GM21515 (cell line): Measurements from ENCODE around the gene AUP1.
"Not testable (repeated sequence)": the region's sequence is repeated elsewhere in the genome, so short reads cannot be mapped to it uniquely, and the experiment has no call there.

Source experiments
- ATAC-seq: cut with Tn5 transposase; IDR thresholded peaks from one replicate; pipeline ENCODE4 v1.9.1; 2021; ENCODE audit not compliant: unreplicated experiment

AUP1 gene

DNA sequence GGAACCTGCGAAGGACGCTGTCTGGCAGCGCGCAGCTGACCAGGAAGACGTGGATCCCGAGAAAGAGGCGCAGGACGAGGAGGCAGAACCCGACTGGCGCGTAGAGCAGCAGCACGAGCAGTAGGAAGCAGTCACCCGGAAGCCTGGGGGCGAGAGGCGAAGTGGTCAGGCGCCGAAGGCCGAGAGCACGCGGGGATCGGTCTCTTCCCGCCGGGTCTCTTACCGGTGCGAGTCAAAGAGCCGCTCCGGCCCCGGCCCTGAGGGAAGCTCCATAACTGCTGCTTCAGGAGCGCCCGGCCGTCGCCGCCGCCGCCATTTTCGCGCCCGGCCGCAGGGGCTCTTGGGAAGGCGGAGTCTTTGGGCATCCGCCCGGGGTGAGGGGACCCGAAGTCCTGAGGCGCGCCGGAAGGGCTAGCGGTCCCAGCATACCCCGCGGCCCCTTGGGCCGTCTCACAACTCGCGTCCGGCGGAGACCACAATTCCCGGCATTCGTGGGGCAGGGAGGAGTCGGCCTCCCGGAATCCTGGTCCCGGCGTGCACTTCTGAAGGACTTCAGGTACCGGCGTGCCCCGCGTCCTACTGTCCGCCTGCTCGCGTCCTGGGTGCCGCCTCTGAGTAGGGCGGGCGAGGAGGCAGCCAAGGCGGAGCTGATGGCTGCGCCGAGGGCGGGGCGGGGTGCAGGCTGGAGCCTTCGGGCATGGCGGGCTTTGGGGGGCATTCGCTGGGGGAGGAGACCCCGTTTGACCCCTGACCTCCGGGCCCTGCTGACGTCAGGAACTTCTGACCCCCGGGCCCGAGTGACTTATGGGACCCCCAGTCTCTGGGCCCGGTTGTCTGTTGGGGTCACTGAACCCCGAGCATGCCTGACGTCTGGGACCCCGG is at the start of gene AUP1, which contains the start of gene HTRA2:
TSS of gene AUP1 (minus strand) at position 350 of the 882 bp plus-strand sequence. CDS start at position 273, 77 bp downstream.
TSS of gene HTRA2 (plus strand) at position 577 of the 882 bp plus-strand sequence. CDS start at position 651, 74 bp downstream.
- peak; percentile 76 for ATAC-seq

DNA sequence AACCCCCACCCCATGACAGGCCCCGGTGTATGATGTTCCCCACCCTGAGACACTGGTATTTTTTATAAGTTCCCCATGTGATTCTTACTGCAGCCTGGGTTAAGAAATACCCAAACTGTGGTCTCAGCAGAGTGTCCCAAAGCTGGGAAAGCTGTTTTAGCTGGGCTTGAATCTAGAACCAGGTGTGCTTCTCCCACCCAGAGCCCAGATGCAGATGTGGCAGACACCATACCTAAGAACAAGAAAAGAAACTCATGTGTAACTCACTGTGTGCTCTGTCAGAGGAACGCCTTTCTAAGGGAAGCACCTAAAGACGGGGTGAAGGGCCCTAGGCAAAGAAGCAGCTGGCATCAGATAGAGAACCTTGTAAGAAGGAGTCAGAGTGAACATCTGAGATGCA is 48.9 kb upstream of the AUP1 start:
- no peak for ATAC-seq

GRCh38 chr2:74577448-74577847 is 47.9 kb upstream of the AUP1 start:
- ATAC-seq = no peak

GRCh38 chr2:74576863-74577229 is 47.3 kb upstream of the AUP1 start:
- no peak for ATAC-seq

DNA sequence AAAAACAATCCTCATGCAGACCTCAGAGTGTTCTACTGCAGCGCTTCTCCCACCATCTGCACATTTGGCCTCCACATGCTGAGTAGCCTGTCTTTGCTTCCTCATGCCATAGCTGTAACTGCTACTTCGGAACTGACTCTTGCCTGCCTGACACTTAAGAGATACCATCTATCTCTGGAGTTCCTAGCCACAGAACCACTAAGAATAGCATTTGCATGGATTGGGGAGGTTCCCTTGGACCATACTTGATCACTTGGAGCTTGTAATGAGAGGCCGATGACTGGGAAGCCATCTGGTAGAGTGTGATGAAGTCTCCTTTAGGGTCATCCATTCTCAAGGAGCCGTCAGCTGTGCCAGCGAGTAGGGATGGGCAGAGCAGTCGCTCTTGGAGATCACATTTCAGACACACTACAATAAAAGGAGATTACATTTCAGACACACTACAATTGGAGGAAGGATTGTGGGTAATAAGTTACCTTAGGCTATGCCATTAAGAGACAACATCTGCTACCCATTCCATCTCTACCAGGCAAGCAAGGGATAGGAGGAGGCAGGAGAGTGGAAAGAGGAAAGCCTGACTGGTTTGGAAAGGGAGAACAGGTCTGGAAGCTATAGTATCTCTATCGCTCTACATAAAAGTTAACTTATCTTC is 46.8 kb upstream of the AUP1 start:
- ATAC-seq = no peak

GRCh38 chr2:74575320-74575719 is 45.8 kb upstream of the AUP1 start:
- no peak for ATAC-seq

- peak; percentile 49 for ATAC-seq
Observed at GRCh38 chr2:74573747-74574562, 44.4 kb upstream of the AUP1 start.

DNA sequence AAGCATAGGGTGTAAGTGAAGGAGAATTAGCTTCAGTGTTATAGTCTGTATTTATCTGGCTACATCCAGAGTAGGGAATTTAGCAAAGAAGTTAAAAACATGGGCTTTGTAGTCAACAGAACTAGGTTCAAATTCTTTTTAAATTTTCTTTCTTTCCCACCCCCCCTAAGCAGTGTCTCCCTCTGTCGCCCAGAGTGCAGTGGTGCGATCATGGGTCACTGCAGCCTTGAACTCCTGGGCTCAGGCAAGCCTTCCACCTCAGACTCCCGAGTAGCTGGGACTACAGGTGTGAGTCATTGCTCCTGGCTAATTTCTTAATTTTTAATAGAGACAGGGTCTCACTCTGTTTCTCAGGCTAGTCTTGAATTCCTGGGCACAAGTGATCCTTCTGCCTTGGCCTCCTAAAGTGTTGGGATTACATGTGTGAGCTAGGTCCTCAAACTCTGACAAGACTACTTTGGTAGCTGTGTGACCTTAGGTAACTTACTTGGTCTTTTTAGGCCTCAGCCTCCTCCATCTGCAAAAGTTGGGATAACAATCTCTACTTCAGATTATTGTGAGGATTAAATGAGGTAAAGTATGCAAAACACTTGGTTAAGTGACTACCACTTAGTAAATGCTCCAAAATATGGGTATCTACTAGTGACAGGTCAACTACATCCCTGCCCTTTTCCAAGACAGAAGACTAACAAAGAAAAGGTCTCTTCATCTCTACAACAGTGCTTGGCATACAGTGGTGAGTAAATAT is 42.8 kb upstream of the AUP1 start:
- no peak for ATAC-seq

DNA sequence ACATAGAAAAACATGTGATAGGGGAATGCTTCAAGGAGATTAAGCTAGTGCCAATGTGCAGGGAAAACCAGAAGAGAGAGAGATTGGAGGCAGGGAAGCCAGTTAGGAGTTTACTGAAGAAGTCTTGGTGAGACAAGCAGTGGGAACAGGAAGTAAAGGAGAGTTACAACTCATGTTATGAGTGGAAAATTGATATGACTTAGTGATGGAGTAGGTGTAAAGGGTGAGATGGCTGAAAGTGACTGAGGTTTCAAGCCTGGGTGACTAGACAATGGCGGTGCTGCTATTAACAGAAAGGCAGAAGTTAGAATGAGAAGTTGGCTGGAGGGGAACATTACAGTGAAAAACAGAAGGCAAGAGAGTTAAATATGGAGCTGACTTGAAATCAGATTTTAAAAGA is 41.6 kb upstream of the AUP1 start:
- peak; percentile 61 for ATAC-seq

DNA sequence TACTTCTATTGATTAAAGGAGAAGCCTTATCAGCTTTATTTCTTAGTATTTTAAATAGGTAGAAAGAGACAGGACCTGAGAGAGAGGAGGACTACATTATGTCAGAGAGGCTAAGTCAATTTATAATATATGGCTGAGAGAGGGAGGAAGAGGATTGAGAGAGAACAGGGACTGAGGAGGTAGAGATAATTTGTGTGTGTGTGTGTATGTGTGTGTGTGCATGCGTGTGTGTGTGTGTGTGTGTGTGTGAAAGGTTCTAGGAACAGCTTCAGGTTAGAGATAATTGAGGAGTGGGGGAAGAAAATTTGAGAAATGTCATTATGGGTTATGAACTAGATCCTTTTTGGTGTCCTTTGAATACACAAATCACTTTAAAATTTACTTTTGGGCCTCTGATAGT is 40.2 kb upstream of the AUP1 start:
- ATAC-seq = no peak

GRCh38 chr2:74567881-74568280 is 38.4 kb upstream of the AUP1 start:
- ATAC-seq = no peak

DNA sequence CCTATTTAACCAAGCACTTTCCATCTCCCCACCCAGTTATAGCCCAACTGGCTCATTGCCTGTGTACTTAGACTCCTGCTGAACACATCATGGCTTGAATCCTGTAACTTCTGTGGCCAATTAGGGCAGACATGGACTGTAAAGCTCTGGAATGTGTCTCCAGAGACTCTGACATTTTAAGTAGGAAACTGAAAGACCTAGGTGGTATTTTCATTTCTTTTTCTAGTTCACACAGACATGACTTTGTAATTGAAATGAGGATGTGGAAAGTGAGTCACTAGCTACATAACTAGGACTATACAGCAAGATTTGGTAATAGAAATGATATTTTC is 37.2 kb upstream of the AUP1 start:
- no peak for ATAC-seq

GRCh38 chr2:74566076-74566753 is 36.7 kb upstream of the AUP1 start:
- no peak for ATAC-seq

- ATAC-seq = no peak
Observed at GRCh38 chr2:74564222-74564621, 34.7 kb upstream of the AUP1 start.

DNA sequence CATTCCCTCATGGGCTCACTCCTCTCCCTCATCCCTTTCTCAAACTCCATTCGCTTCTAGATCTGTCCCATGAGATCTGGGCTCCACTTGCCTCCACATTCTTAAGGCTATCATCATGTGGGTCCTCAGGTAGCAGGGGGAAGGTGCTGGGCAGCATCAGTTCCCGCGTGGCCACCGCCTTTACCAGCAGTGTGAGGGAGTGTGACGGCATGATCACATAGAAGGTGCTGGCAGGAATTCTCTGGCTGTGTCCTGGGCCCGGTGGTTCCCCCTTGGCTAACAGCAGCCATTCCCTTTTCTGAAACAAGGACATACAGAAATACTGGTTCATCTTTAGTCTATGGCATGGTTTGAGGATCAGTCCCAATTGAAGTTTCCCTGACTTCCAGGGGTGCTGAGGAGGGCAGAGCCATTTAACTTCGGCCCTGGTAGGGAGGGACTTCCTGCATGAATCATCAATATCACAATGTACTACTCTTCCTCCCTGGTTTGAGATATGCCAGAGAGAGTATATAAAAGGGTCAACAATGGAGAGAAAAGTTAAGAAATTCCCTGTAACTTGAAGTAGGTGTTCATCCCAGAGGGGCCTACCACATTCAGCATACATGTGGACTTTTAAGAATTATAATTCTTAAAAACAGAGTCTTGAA is 32.7 kb upstream of the AUP1 start:
- ATAC-seq = no peak

GRCh38 chr2:74561022-74561421 is 31.5 kb upstream of the AUP1 start:
- ATAC-seq = not testable (repeated sequence)

- ATAC-seq = no peak
Observed at GRCh38 chr2:74560591-74560990, 31.1 kb upstream of the AUP1 start.

GRCh38 chr2:74559912-74560311 is 30.4 kb upstream of the AUP1 start:
- ATAC-seq = no peak

DNA sequence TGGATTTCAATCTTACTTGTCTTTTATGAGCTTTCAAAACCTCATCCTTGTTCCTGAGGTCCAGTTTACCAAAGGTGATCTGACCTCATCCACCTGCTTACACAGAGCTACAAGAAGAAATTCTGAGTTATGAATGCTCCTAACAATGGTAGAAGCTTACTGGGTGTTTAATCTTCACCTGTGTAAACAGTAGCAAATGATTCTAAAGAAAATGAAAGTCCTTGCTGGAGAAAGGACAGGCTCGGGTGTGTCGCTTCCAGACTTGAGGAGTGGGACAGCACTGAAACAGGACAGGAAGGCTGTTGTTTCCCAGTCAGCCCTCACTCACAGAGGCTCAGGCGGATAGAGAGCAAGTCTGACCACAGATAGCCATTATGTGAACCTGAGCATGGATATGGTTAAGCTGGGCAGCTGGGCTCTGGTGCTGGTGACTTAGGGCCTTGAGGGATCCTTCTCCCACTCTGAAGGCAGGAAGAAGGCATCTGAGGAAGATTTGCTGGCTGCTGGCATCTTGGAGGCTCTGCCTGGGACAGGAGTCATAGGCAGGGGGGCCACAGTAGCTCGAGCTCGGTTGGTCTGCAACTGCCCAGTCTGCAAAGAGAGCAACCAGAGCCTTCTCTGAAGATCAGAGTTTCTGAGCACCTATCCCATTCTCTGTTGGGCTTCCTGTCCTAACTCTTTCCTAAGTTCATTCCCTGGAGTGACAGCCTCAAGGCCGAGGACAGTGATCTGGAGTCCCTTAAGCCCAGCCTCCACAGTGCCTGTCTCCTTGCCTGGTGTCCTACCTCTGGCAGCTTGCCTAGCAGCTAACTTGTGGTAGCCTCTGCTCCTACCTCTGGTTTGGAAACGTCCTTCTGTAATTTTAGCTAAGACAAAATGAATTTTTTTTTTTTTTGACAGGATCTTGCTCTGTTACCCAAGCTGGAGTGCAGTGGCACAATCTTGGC is 29.1 kb upstream of the AUP1 start:
- ATAC-seq = no peak
